Spleen (tissue), 7 donors: ENCODE data around the gene SV2B.

Experiments
- POLR2A ChIP-seq, 3 donors: fragments of 450-650 bp; IDR thresholded peaks; one replicate each; pipeline ENCODE4 v1.5.1; 2017; ENCODE audit warnings: antibody characterized with exemption in 3 of 3, mild to moderate bottlenecking in 1 of 3
- POLR2AphosphoS5 ChIP-seq, 3 donors: sonication (generic); formaldehyde crosslinking; IDR thresholded peaks; one replicate each; pipeline ENCODE4 v1.5.1; 2017; ENCODE audit warnings: antibody characterized with exemption in 3 of 3
- TF ChIP-seq, protein P1 (sequence below), 11 experiments: fragments of 200-600 bp in 7 of 11; fragments of 450-650 bp in 4 of 11; sonication (generic) in 4 of 11; IDR thresholded peaks in 8 of 11; conservative IDR thresholded peaks in 3 of 11; 1 replicate in 7 of 11; 2 replicates in 4 of 11; pipeline versions ENCODE4 v1.4.0 to v1.8.0; 2016 to 2021; ENCODE audit warnings: antibody characterized with exemption in 11 of 11, inconsistent platforms in 4 of 11, mild to moderate bottlenecking in 1 of 11
- donor health status: DM: no; HTN: no; CAD: no; lungs with moderate emphysema.
- donor health status: DM: no; HTN: no; CAD: no.
- donor health status: DM: no; HTN: no; CAD: no.

DNA sequence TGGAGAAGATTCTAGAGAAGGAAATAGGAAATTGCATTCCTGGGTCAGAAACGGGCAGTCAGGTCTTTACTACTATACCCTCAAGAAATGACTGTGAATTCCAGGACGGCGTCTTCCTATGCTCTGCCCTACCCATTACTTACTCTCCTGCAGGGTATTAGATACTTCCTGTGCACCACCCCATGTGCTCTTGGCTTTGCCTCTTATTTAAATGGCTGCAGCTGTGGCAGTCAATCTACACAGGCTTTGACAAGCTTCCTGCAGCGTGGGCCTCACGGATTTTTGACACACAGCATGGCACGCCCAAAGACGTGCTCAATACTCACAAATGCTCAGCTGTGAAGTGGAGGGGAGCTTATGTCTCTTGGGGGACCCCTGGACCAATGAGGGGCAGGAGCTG, 206.1 kb downstream of the SV2B start:
- TF ChIP-seq POLR2A (IDR thresholded peaks at IDR 0.05), result no peak
- TF ChIP-seq, protein P1, sequence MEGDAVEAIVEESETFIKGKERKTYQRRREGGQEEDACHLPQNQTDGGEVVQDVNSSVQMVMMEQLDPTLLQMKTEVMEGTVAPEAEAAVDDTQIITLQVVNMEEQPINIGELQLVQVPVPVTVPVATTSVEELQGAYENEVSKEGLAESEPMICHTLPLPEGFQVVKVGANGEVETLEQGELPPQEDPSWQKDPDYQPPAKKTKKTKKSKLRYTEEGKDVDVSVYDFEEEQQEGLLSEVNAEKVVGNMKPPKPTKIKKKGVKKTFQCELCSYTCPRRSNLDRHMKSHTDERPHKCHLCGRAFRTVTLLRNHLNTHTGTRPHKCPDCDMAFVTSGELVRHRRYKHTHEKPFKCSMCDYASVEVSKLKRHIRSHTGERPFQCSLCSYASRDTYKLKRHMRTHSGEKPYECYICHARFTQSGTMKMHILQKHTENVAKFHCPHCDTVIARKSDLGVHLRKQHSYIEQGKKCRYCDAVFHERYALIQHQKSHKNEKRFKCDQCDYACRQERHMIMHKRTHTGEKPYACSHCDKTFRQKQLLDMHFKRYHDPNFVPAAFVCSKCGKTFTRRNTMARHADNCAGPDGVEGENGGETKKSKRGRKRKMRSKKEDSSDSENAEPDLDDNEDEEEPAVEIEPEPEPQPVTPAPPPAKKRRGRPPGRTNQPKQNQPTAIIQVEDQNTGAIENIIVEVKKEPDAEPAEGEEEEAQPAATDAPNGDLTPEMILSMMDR (IDR thresholded peaks at IDR 0.05 in 8 of 11, conservative IDR thresholded peaks at IDR 0.05 in 3 of 11), result no peak
- no peak for TF ChIP-seq POLR2AphosphoS5 (IDR thresholded peaks at IDR 0.05)
